CD4-positive, alpha-beta T cell treated with Interleukin-2 at 100 ng/mL for 4 hours (primary cell): Measurements from ENCODE around the gene MEMO1.
"Not testable (repeated sequence)": the region's sequence is repeated elsewhere in the genome, so short reads cannot be mapped to it uniquely, and the experiment has no call there.

Experiments
- DNase-seq: peaks from one replicate; pipeline ENCODE4 v3.0.0-alpha.2; 2020; ENCODE audit warnings: low spot score

Gene MEMO1

GRCh38 chr2:31907491-31907890, 103.3 kb downstream of the MEMO1 start:
- DNase-seq, result not testable (repeated sequence)

DNA sequence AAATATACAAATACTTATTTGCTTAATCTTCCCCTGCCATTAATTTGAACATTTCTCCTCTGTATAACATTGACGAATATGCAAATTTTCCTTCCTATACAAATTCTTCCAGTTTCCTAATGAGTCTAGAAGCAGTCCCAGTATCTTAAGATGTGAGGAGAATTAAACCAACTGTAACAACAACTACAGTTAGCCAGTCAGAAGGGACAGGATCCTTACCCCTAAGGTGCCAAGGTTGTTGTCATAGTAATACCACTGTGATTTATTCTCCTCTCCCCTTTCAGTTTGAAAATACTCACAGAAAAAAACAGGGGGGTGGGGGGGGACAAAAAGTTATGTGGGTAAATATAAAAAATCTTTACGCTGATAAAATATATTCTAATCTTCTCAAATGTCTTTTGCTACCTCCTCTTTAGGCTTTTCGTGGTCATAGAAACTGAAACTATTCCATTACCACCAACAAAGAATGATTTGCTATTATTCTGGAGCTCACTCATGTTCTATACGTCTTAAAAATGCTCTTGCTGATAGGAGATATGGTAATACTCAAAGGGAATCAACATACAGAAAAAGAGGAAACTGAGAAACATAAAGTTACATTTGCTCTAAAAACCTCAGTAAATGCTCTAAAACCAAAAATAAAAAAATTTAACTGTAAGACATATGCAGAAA, 107.6 kb downstream of the MEMO1 start:
- DNase-seq, result no peak

GRCh38 chr2:31901900-31902299, 108.9 kb downstream of the MEMO1 start:
- no peak for DNase-seq

- DNase-seq, result not testable (repeated sequence)
These were observed 110.7 kb downstream of the MEMO1 start for GRCh38 chr2:31900156-31900555.

DNA sequence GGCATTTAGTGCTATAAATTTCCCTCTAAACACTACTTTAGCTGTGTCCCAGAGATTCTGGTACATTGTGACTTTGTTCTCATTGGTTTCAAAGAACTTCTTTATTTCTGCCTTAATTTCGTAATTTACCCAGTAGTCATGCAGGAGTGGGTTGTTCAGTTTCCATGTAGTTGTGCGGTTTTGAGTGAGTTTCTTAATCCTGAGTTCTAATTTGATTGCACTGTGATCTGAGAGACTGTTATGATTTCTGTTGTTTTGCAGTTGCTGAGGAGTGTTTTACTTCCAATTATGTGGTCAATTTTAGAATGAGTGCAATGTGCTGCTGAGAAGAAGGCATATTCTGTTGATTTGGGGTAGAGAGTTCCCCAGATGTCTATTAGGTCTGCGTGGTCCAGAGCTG, 112.5 kb downstream of the MEMO1 start:
- DNase-seq, result not testable (repeated sequence)

DNA sequence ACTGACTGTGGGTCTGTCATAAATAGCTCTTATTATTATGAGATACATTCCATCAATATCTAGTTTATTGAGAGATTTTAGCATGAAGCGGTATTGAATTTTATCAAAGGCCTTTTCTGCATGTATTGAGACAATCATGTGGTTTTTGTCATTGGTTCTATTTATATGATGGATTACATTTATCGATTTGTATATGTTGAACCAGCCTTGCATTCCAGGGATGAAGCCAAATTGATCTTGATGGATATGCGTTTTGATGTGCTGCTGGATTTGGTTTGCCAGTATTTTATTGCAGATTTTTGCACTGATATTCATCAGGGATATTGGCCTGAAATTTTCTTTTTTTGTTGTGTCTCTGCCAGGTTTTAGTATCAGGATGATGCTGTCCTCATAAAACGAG, 113.5 kb downstream of the MEMO1 start:
- DNase-seq, result not testable (repeated sequence)

DNA sequence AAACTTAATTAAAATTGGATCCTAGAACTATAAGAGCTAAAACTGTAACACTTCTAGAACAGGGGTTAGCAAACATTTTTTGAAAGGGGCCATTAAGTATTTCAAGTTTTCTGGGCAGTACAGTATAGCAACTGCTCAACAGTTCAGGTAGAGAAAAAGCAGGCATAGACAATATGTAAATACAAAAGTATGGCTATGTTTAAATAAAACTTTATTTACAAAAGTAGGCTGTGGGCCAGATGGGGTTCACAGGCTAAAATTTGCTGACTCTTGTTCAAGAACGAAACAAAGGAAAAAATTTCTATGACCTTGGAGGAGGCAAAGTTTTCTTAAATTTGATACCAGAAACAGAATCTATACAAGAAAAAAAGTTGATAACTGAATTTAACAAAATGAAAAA, 114.5 kb downstream of the MEMO1 start:
- DNase-seq, result no peak

GRCh38 chr2:31894656-31895055, 116.2 kb downstream of the MEMO1 start:
- DNase-seq, result no peak

GRCh38 chr2:31893094-31893493, 117.7 kb downstream of the MEMO1 start:
- DNase-seq, result no peak

DNA sequence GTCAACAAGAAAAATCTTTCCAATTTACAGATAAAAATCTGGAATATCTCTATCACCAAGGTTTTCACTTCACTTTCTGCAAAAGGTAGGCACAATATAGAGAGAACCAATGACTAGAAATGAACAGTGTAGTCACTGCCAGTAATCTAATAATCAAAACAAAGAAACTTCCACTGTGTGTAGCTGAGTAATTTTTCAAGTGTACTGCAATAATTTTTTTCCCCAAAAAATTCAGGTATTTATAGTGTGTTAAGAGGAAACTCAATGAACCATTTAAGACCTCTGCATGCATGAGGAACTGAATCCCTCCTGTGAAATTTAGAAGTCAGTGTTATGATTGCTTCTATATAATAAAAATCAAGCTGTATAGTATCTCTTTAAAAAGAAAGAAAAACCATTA, 121.8 kb downstream of the MEMO1 start:
- DNase-seq, result no peak

DNA sequence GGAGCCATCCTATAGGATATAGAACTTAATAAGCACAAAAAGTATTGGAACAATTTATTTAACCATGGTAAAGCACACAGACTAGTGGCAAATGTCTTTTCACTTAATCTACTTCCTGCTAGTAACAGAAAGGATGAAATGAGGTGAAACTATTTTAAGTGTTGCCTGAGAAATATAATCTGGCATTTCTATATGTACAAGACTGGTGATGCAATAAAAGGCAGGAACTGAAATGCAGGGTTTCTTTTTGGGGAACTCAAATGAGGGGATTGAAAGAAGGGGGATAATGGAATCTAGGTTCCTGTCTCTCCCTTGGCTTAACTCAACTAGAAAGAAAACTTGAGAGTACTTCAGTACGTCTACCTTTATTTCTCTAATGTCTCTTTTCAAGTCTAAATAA, 122.3 kb downstream of the MEMO1 start:
- no peak for DNase-seq

DNA sequence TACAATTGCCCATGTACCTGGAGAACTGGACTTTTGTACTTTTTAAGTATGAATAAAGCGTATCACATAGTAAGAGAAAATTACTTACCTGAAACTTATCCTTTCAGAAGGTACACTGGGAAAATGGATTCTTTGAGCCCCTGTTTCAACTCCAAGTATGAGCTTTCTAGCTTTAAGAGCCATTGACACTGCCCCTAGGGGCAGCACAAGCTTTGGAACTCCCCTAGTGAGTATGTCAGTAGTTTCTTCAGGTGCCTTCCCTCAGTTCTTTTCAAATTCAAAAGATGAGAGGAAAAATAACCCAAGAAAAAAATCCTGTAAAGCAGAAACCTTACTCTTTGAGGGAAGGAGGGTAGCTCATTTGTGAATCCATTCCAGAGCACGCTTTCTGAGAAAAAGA, 124.1 kb downstream of the MEMO1 start:
- DNase-seq, result no peak

DNA sequence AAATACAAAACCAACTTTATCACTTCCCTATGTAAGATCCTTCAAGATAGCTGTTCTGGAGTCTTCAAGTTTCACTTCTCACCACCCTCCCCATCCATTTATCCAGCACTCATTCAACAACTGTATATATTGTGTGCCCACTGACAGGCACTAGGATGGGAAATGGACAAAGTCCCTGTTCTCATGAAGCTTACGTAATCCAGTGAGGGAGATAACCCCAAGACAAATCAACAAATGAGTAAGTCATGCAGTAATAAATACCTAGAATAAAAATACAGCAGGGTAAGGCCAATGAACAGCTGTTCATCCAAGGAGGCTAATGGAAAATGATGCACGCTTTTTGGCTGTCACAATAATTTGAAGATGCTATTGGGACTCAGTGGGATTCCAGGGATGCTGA, 133.8 kb downstream of the MEMO1 start:
- no peak for DNase-seq

GRCh38 chr2:31874071-31874470, 136.7 kb downstream of the MEMO1 start:
- no peak for DNase-seq

- DNase-seq, result no peak
These were observed 145.6 kb downstream of the MEMO1 start for GRCh38 chr2:31865215-31865614.

DNA sequence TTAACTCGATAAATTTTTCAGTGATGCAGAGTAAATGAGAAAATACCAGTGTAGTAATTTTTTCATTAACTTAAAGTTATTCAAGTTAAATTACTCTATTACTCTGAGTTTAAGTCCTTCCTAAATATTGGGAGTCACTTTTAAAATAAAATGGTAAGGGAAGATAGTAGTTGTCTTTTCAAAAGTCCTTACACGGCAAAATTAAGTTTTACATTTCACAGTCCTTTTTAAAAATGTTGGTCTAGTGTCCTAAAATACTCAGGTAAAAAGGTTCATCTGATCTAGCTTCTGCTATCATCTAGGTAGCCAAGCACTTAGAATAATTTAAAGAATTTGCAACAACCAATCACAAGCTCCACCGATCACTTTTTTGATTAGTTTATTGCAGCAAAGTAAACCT, 146.9 kb downstream of the MEMO1 start:
- no peak for DNase-seq

DNA sequence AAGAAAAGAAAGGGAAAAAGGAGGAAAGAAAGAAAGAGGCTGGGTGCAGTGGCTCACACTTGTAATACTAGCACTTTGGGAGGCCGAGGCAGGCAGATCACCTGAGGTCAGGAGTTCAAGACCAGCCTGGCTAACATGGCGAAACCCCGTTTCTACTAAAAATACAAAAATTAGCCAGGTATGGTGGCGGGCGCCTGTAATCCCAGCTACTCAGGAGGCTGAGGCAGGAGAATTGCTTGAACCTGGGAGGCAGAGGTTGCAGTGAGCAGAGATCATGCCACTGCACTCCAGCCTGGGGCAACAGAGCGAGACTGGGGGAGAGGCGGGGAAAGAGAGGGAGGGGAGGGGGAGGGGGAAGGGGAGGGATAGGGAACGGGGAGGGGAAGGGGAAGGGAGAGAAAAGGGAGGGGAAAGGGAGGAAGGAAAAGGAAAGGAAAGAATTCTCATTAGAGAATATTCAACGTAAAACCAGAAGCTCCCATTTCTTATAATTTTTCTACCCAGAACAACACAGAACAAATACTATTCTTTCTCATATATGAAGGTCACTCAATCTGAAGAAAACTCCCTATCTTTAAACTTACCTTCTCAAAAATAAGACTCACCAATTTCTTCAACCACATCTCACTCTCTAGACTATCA, 147.7 kb downstream of the MEMO1 start:
- not testable (repeated sequence) for DNase-seq

DNA sequence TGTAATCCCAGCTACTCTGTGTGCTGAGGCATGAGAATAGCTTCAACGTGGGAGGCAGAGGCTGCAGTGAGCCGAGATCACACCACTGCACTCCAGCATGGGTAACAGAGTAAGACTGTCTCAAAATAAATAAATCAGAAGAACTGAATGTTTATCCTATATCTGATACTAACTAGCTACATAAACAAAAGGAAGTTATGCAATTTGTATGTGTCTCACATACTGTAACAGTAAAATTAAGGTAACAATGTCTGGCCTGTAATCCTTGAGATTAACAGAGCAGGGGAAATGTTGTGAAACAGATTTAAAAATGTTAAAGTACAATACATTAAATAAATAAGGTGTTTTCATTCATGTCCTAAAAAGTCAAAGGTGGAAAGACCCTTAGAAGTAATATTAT, 150.8 kb downstream of the MEMO1 start:
- no peak for DNase-seq

DNA sequence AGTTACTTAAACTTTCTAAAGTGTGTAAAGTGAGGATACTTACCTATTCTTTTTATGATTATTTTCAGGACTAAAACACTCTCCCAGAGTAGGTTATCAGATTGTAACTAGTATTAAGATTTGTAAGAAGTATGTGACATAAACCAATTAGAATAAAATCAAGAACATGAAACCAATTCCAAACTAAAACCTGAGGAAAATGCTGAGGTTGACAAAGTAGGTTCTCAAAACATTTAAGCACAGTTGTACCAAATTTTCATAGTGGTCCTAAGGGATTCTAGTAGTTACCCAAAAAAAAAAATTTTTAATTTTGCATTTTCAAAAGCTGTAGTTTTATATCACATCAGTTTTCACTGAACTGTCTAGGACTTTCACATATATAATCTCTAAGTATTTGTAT, 157.3 kb downstream of the MEMO1 start:
- no peak for DNase-seq

DNA sequence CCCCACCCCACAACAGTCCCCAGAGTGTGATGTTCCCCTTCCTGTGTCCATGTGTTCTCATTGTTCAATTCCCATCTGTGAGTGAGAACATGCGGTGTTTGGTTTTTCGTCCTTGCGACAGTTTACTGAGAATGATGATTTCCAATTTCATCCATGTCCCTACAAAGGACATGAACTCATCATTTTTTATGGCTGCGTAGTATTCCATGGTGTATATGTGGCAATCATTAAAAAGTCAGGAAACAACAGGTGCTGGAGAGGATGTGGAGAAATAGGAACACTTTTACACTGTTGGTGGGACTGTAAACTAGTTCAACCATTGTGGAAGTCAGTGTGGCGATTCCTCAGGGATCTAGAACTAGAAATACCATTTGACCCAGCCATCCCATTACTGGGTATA, 168.7 kb downstream of the MEMO1 start:
- DNase-seq, result not testable (repeated sequence)

GRCh38 chr2:31835450-31835849, 175.4 kb downstream of the MEMO1 start:
- DNase-seq, result no peak

DNA sequence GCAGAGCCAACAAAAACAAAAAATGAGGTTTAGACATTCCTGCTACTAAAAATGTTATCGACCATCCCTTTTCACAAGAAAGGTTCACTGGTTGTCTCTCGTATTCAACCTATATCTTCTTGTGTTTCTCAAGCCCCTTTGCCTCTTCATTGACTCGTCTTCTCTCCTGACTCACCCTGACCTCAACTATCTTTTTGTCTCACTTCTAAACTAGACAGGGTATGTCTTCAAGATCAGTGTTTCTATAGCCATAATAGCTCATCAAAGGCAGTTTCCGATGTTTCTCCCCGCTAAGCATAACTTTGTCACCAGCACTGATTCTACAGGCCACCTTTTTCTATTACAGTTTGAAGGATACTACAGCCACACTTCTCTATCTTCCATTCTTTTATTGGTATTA, 178.4 kb downstream of the MEMO1 start:
- DNase-seq, result no peak

DNA sequence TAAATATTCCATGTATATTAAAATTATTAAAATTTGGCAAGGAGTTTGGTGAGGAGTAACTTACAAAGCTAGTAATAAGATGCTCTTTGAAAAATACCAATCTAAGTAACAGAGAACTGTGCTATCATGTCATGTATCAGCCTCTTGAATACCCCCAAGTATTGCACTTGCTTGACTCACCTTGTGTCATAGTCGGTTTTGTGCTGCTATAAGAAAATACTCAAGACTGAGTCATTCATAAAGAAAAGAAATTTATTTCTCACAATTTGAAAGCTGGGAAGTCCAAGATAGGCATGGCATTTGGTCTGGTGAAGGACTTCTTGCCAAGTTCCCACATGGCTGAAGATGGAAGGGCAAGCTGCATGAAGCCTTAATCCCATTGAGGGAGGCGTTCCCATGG, 179.2 kb downstream of the MEMO1 start:
- no peak for DNase-seq

DNA sequence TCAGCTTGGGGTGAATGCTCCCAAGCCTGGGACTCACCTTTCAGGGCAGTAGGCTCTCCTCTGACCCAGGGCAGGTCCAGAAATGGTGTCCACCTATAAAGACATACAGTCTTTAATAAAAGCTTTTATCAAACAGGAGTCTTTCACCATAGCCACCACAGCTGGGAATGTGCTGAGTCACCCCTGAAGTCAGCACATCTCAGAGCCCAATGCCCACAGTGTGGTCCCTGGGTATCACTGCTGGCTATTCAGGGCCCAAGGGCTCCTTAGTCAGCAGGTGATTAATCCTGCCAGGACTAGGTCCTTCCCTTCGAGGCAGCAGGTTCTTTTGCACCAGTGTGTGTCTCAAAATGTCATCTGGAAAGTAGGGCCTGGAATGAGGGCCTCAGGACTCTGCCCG, 181.9 kb downstream of the MEMO1 start:
- no peak for DNase-seq
